Measurements from ENCODE around the gene ALDH4A1.
"Not testable (repeated sequence)": the region's sequence is repeated elsewhere in the genome, so short reads cannot be mapped to it uniquely, and the experiment has no call there.

ALDH4A1 gene

DNA sequence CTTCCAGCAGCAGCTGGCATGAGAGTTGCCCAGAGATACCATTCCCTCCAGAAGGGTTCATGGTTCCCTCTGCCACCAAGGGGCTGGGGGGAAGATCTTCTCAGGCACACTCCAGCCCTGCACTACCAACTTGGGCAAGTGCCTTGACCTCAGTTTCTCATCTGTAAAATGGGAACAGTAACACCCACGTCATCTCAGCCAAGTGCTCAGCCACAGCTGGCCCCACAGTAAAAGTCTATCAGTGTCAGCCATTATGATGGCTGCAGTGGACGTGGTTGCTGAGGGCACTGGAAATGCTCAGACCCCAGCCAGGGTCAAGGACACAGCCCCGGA is 26.6 kb downstream of the ALDH4A1 start:
- DNase-seq, result no peak

DNA sequence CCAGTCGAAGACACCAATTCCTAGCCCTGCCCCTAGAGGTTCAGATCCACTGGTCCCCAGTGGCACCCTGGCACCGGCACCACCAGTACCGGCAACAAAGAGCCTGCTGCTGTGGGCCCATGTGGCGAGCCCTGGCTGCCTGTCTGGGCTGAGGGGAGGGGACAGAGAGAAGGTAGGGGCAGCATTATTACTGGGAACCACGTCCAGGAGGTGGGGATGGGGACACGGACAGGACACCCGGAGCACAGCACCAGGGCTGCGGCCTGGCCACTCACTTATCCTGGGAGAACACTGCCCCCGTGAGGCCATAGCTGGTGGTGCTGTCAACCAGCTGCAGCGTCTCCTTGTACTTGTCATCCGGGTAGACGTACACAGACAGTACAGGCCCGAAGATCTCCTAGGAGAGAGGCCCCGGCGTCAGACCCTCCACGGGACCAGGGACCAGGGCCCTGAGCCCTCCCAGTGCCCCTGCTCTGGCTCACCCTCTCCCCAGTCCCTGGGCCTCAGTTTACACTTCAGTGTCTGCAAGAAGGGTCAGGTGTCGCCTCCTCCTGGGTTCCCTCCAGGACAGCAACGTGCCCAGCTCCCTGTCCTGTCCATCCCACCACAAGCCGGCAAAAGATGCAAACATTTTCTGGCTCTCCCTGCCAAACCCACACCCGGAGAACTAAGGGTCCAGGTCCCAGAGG is 27.1 kb downstream of the ALDH4A1 start:
- DNase-seq, result peak; percentile 77

DNA sequence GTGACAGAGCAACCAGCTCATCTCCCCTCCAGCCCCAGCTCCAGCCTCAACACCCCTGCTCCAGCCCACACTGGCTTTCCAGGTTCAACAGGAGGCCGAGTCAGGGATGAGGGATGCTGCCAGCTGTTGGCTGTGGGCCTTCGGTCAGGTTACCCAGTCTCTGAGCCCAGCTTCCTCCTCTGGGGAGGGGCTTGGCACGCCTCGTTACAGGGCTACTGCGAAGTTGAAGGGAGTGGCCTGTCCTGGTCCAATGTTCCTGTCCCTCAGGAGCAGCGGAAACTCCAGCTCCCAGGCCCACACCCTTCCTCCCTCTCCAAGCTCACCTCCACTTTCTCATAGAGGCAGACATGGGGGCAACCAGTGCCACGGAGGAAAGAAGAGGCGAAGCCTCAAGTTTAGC is 27.8 kb downstream of the ALDH4A1 start:
- DNase-seq, result no peak

GRCh38 chr1:18874036-18874435 is 28.3 kb downstream of the ALDH4A1 start:
- DNase-seq, result no peak

DNA sequence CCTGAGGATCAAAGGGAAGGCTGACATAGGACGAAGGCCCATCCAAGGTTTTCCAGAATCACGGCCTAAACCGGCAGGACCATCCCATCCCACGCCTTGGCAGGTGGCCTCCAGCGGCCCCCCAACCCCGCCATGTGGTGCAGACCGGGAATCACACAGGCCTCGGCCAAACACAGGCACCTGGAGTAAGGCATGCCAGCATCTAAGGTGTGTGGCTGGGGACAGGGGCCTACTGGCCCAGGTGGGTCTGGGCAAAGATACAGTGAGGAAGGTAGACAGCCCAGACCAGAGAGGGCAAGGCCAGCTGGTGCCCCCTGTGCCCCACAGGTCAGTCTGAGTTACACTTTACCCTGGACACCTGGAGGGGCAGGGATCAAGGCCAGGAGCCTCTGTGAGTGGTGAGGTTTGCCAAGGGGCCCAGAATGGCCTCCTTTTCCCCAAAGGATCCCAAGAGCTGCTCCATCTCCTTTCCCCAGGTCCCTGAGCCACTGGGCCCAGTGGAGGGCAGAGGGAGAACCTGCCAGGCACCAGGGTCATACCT is 30.2 kb downstream of the ALDH4A1 start:
- no peak for DNase-seq

DNA sequence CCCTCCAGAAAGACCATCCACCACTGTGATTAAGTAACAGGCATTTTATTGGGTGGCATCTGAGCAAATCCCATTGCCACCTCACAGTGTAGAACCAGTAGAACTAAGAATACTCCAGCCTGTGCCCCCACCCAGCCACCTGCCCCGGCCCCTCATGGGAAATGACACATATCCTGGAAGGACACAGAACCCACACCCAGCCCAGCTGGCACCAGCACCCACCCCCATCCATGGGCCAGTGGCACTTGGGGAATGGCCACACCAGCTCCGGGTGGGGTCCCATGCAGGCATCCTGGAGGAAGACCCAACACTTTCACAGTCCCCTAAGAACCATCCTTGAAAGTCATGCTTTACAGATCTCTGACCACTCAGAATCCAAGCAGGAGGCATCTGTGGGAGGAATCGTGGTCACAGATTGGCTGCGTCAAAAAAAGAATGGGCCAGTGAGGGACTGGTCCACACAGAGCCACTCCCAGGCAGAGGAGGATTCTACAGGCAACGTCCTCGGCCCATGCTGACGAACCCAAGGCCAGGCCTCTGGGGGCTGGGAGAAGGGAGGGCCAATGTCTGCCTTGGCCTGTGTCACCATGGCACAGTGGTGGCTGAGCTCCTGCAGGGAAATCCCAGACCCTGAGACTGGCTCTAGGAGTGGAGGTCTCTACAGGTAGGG is 30.8 kb downstream of the ALDH4A1 start:
- DNase-seq, result no peak

DNA sequence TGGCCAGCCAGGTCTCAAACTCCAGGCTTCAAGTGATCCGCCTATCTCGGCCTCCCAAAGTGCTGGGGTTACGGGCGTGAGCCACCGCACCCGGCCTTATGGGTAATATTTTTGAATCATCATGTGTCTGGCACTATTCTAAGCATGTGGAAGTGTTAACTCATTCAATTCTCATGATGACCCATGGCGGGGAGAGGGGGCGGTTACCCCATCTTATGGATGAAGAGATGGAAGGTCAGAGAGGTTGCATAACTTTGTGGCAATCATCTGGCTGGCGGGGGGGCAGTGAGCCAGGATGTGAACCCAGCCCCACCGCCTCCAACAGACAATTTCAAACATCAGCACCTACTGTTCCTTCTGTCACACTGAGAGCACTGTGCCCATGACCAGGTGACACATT is 31.4 kb downstream of the ALDH4A1 start:
- DNase-seq, result no peak

- not testable (repeated sequence) for DNase-seq
Measured at GRCh38 chr1:18870595-18870865, 31.8 kb downstream of the ALDH4A1 start.

DNA sequence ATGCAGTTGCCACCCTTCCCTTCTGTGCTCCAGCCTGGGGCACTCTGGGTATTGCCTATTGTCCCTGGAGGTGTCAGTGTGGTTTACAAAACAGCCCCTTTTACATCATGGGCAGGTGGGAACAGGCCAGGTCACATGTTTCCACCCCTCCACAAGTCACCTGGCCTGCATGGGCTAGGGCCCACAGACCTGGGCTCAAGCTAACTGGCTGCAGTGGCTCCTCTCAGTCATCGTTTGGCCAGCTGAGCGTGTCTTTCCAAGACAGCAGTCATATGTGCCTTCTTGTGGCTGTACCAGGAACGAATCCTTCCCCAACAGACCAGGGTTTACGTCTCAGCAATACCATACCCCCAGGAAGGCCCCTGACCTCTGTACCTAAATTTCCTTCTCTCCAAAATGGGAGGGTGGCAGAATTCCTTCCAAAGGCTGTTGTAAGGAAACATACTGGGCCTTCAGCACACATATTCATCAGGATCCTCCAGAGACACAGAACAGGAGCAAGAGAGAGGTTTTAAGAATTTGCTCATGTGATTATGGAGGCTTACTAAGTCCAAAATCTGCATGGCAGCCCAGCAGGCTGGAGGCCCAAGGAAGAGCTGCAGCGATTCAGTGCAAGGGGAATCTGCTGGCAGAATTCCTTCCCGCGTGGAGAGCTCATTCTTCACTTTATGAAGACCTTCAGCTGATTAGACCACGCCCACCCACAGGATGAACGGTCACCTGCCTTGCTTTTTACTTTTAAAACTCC is 32.3 kb downstream of the ALDH4A1 start:
- no peak for DNase-seq

DNA sequence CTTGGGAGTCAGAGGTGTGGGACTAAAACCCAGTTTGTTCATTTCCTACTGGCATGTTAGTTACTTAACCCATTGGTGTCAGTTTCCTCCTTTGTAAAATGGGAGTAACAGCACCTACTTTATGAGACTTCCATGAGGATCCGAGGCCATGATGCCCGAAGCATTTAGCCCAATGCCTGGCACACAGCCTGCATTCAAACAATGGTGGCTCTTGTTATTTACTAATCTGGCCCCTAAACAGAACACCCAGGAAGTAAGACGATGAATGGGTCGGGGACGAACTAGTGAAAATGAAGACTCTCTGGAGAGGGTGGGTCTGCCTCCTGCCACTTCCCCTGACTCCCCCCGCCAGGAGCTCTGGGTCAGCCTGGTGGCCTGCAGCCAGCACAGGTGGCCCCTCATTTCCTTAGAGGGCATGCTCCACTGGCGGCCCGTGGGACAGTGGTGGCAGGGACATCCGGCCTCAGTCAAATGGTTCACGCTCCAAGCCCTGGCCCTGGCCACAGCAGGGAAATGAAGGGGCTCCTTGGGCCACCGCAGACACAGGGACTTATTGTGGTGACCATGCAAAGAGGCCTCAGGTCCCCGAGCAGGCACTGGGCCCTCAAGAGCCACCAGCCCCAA is 33.4 kb downstream of the ALDH4A1 start:
- no peak for DNase-seq

GRCh38 chr1:18868354-18868753 is 34.0 kb downstream of the ALDH4A1 start:
- no peak for DNase-seq

DNA sequence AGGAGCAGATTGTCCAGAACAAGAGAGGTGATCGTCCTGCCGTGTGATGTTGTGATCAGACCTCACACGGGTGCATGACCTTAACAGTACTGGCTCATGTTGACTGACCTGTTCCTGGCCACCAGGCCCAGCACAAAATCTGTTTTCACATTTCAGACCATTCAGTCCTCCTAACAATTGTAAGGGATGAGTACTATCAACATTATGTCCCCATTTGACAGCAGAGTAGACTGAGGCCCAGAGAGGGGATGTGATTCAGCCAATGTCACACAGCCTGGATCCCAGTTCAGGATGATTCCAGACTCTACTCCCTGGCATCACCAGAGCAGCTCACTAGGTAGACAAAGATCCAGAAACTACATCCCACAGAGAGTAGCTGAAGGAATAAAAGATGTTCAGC is 35.5 kb downstream of the ALDH4A1 start:
- DNase-seq, result no peak

GRCh38 chr1:18866314-18866713 is 36.0 kb downstream of the ALDH4A1 start:
- no peak for DNase-seq

DNA sequence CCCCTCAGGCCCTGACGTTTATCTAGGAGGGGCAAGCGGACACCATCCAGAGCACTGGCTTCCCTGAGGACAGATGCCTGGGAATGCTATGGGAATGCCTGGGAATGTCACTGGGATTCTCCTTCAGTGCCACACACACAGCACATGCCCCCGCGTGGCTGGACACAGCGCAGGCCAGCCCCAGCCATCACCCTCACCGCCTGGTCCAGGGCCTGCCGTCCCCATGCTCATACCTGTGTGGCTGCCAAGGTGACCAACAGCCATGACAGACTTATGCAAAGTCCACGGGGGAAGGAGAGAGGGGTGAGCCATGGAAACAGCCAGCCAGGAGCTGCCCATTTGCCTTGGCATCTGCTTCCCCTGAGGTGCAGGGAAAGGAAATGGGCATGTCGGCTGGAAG is 37.2 kb downstream of the ALDH4A1 start:
- DNase-seq, result no peak

GRCh38 chr1:18861590-18861989 is 40.8 kb downstream of the ALDH4A1 start:
- DNase-seq, result no peak

DNA sequence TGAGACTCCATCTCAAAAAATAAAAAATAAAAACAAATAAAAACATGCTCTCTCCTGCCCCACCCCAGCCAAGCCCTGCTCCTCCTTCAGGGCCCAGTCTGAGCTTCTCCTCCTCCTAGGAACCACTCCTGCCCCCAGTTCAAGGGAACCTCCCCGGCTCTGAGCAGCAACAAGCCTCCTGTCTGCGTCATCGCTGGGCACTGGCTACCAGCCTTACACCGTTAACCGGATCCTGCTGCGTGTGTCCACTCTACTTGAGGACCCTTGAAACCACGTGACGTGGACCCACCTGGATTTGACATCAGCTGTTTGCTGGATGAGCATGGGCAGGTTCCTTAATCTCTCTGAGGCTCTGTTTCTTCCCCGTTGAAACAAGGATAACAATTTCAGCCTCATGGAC is 41.3 kb downstream of the ALDH4A1 start:
- DNase-seq, result no peak

- DNase-seq, result no peak
Measured at GRCh38 chr1:18859560-18859959, 42.8 kb downstream of the ALDH4A1 start, which contains the start of gene TAS1R2. Gene TAS1R2, minus strand, starts transcription at chr1:18859660. Its CDS starts 0 bp downstream, at chr1:18859660.

DNA sequence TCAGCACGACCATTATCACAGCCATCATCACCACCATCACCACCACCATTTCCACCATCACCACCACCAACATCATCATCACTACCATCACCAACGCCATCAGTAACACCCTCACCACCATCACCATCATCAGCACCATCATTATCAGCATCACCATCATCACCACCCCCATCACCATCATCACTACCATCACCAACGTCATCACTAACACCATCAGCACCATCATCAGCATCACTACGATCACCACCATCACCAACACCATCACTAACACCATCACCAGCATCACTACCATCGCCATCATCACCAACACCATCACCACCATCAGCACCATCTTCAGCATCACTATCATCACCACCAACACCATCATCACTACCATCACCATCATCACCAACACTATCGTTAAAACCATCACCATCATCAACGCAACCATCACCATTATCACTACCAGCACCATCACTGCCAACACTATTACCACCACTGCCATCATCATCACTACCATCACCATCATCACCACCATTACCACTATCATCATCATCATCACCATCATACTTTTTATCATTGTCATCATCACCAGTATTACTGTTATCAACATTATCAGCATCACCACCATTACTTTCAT is 44.2 kb downstream of the ALDH4A1 start:
- no peak for DNase-seq

GRCh38 chr1:18856435-18856834 is 45.9 kb downstream of the ALDH4A1 start:
- DNase-seq, result no peak

GRCh38 chr1:18855573-18855972 is 46.8 kb downstream of the ALDH4A1 start:
- no peak for DNase-seq

DNA sequence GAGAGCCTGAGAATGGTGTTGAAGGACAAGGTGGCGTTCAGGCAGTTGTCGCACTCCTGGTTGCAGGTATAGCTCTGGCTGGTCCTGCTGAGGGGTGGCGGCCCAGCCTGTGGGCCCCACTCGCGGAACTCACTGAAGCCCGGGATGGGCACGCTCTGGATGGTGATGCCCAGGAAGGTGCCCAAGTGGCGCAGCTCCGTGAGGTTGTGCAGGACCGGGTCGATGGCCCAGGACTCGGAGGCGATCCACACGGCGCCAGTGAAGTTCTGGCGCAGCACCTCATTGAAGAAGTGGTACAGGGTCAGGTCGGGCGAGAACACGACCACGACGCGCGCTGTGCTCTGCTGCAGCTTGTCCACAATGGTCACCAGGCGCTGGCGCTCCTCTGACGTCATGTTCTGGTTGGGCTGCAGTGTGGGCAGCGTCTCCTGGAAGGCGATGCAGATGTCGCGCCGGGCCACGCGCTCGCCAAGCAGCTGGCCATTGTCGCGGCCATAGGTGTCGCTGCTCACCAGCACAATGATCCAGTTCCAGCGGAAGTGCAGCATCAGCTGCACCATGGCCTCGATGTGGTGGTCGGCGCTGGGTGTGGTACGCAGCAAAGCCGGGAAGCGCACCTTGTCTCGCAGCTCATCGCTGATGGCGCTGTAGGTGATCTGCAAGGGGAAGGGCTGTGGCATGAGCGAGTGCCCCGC is 47.9 kb downstream of the ALDH4A1 start:
- no peak for DNase-seq

DNA sequence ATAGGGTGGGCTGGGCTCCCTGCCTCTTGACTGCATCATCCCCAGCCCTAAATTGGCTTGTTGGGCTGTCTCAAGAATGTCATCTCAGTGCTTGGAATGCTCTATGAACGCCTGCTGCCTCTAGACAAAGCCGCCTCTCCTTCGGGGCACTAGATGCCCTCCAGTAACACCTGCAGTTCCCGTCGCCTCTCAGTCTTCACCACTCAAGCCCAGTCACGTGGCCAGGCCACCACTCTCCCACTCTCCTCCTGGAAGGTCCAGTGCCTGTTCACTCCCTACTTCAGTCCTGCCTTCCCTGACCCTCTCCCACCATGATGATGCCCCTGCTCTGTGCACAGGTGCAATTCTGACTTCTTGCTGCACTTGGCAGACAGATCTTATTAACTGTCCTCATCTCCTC is 49.9 kb downstream of the ALDH4A1 start:
- no peak for DNase-seq

All from HCEC 1CT (cell line).